Liver (tissue), 3 donors: ENCODE measurements around the gene WASL.

Experiments
- GABPA ChIP-seq, 2 donors: IDR thresholded peaks in 1 of 2; conservative IDR thresholded peaks in 1 of 2; 2 replicates each; pipeline ENCODE4 v1.6.1; 2016; ENCODE audit warnings: antibody characterized with exemption in 2 of 2, mild to moderate bottlenecking in 1 of 2, moderate library complexity in 1 of 2
- RAD21 ChIP-seq, 2 donors: IDR thresholded peaks; 2 replicates each; pipeline ENCODE4 v1.6.1; 2016; ENCODE audit warnings: antibody characterized with exemption in 2 of 2, mild to moderate bottlenecking in 2 of 2
- RXRA ChIP-seq, 2 donors: IDR thresholded peaks; 2 replicates each; pipeline ENCODE4 v1.6.1; 2017 to 2018; ENCODE audit warnings: antibody characterized with exemption in 2 of 2, mild to moderate bottlenecking in 1 of 2
- TF ChIP-seq, protein P1 (sequence below): fragments of 150-350 bp; IDR thresholded peaks from 2 replicates; pipeline ENCODE4 v1.5.1; 2017; ENCODE audit warnings: improper control_type of control experiment, low read depth, low read length; ENCODE audit not compliant: missing input control
- TF ChIP-seq, protein P2 (sequence below): IDR thresholded peaks from 2 replicates; pipeline ENCODE4 v1.6.1; 2016; ENCODE audit warnings: antibody characterized with exemption
- donor health status: healthy.
- donor health status: healthy.

- no peak for TF ChIP-seq RXRA (IDR thresholded peaks at IDR 0.05)
- TF ChIP-seq, protein P1, sequence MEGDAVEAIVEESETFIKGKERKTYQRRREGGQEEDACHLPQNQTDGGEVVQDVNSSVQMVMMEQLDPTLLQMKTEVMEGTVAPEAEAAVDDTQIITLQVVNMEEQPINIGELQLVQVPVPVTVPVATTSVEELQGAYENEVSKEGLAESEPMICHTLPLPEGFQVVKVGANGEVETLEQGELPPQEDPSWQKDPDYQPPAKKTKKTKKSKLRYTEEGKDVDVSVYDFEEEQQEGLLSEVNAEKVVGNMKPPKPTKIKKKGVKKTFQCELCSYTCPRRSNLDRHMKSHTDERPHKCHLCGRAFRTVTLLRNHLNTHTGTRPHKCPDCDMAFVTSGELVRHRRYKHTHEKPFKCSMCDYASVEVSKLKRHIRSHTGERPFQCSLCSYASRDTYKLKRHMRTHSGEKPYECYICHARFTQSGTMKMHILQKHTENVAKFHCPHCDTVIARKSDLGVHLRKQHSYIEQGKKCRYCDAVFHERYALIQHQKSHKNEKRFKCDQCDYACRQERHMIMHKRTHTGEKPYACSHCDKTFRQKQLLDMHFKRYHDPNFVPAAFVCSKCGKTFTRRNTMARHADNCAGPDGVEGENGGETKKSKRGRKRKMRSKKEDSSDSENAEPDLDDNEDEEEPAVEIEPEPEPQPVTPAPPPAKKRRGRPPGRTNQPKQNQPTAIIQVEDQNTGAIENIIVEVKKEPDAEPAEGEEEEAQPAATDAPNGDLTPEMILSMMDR, result no peak
- TF ChIP-seq GABPA (IDR thresholded peaks at IDR 0.05 in 1 of 2, conservative IDR thresholded peaks at IDR 0.05 in 1 of 2), result no peak
- TF ChIP-seq, protein P2, sequence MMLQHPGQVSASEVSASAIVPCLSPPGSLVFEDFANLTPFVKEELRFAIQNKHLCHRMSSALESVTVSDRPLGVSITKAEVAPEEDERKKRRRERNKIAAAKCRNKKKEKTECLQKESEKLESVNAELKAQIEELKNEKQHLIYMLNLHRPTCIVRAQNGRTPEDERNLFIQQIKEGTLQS, result no peak
- TF ChIP-seq RAD21 (IDR thresholded peaks at IDR 0.05), result no peak
These were observed 1.8 kb upstream of the WASL start for GRCh38 chr7:123750389-123751230.
